DMS153 treated with DMSO at 0.1 percent for 48 hours (cell line): ENCODE measurements around the gene NECTIN2.
A peak's percentile ranks its signal among the peaks of the same experiment; 100 is the strongest.
"Not testable (repeated sequence)": the region's sequence is repeated elsewhere in the genome, so short reads cannot be mapped to it uniquely, and the experiment has no call there.

Experiments used
- DNase-seq: peaks from one replicate; lab custom pipeline; 2025; ENCODE audit not compliant: unreplicated experiment; lab: John Stamatoyannopoulos, UW

The NECTIN2 gene

GRCh38 chr19:44816301-44816700 lies 29.8 kb upstream of the NECTIN2 start:
- no peak for DNase-seq

GRCh38 chr19:44817725-44818465 lies 28.2 kb upstream of the NECTIN2 start:
- no peak for DNase-seq

GRCh38 chr19:44818466-44819031 lies 27.5 kb upstream of the NECTIN2 start:
- DNase-seq: no peak

- no peak for DNase-seq
Measured at GRCh38 chr19:44819246-44819832, 26.8 kb upstream of the NECTIN2 start.

- no peak for DNase-seq
Measured at GRCh38 chr19:44820648-44821609, 25.2 kb upstream of the NECTIN2 start.

GRCh38 chr19:44822177-44822576 lies 23.9 kb upstream of the NECTIN2 start:
- no peak for DNase-seq

GRCh38 chr19:44822670-44823372 lies 23.3 kb upstream of the NECTIN2 start:
- DNase-seq: no peak

GRCh38 chr19:44823373-44823698 lies 22.8 kb upstream of the NECTIN2 start:
- peak; percentile 14 for DNase-seq

GRCh38 chr19:44824761-44825160 lies 21.3 kb upstream of the NECTIN2 start:
- DNase-seq: peak; percentile 46

GRCh38 chr19:44832875-44833274 lies 13.2 kb upstream of the NECTIN2 start:
- DNase-seq: not testable (repeated sequence)

GRCh38 chr19:44834399-44834798 lies 11.7 kb upstream of the NECTIN2 start:
- not testable (repeated sequence) for DNase-seq

- DNase-seq: no peak
Measured at GRCh38 chr19:44839276-44839675, 6.8 kb upstream of the NECTIN2 start.

- no peak for DNase-seq
Measured at GRCh38 chr19:44840811-44841210, 5.3 kb upstream of the NECTIN2 start.

GRCh38 chr19:44841231-44841630 lies 4.9 kb upstream of the NECTIN2 start:
- no peak for DNase-seq

GRCh38 chr19:44845286-44845611 lies 848 bp upstream of the NECTIN2 start:
- DNase-seq: no peak

- DNase-seq: no peak
Measured at GRCh38 chr19:44846455-44847143, 502 bp downstream of the NECTIN2 start.

GRCh38 chr19:44847144-44848035 lies 1.3 kb downstream of the NECTIN2 start:
- DNase-seq: peak; percentile 29

GRCh38 chr19:44848036-44848811 lies 2.1 kb downstream of the NECTIN2 start:
- DNase-seq: no peak
